Measurements from ENCODE around the gene MYO15B. TPM values are rescaled to one million over a fixed set of nuclear protein-coding genes. Genes with fewer than 3 reads are reported as not detected.

The MYO15B gene
- total and polyA plus RNA-seq, 2 of the 4 experiments (the other 2 are of a cell fraction), result 0.18 to 0.65 TPM

DNA sequence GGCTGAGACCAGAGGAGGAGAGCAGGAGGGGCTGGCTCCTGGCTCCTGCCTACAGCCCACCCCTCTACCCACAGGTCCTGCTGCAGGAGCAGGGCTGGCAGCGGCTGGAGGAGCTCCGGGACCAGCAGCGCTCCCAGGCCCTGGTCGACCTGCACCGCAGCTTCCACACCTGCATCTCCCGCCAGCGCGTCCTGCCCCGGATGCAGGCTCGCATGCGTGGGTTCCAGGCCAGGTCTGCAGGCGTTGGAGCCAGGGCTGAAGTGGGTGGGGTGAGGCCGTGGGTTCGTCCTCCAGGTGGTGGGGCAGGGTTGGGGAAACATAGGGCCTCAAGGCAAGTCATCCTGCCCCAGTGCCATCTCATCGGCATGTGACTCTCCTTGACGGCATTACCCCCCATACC lies 18.2 kb downstream of the MYO15B start:
- Histone ChIP-seq H2AK5ac (ENCODE audit: low read depth, low read length) (no peak overlapping the region), H4K8ac (ENCODE audit: low read depth in 2 of 2, low read length in 2 of 2) (no peak overlapping the region), H3K56ac (ENCODE audit: extremely low read depth, insufficient read depth, low read length) (no peak overlapping the region), H4K91ac (ENCODE audit: insufficient read depth, low read depth, low read length) (no peak overlapping the region), H3K4me1 (ENCODE audit: control insufficient read depth, insufficient read depth, low read length) (no peaks in the 10 kb centered on the region), H3K4me3 (ENCODE audit: insufficient read depth, low read depth, low read length) (no peak overlapping the region), H3K9ac (ENCODE audit: low read depth, low read length) (no peak overlapping the region), H2AK9ac (replicated peaks; ENCODE audit: low read depth, low read length, poor library complexity) (no peak overlapping the region), H2AFZ (replicated peaks; ENCODE audit: low read length, poor library complexity) (no peak overlapping the region), H2BK120ac (ENCODE audit: low read depth, low read length) (no peak overlapping the region), H2BK20ac (ENCODE audit: low read depth, low read length) (no peak overlapping the region), H3K27ac (ENCODE audit: insufficient read depth, low read length) (no peak overlapping the region), H3K14ac (replicated peaks; ENCODE audit: low read depth, low read length) (no peak overlapping the region), H3K79me1 (ENCODE audit: low read depth in 1 of 2, low read length in 2 of 2) (no peaks in the 10 kb centered on the region), H3K9me1 (ENCODE audit: insufficient read depth, low read length) (no peaks in the 10 kb centered on the region), H3K36me3 (ENCODE audit: control insufficient read depth, insufficient read depth, low read length) (no peaks in the 10 kb centered on the region), H2BK5ac (ENCODE audit: low read depth, low read length, poor library complexity, severe bottlenecking) (no peak overlapping the region), H2BK15ac (ENCODE audit: low read depth, low read length) (no peak overlapping the region), H3K9me3 (ENCODE audit: control insufficient read depth, insufficient read depth, low read length) (no peaks in the 10 kb centered on the region), H4K5ac (ENCODE audit: low read depth, low read length) (no peak overlapping the region), H3K4me2 (ENCODE audit: low read depth, low read length) (no peak overlapping the region), H3K18ac (ENCODE audit: low read depth, low read length) (no peak overlapping the region), H3K4ac (ENCODE audit: low read depth, low read length) (no peak overlapping the region), H4K20me1 (ENCODE audit: insufficient read depth, low read length) (no peaks in the 10 kb centered on the region; the same call in 1 of the 2 replicates), H3K23ac (ENCODE audit: low read depth, low read length) (no peak overlapping the region), H3K27me3 (ENCODE audit: control insufficient read depth, insufficient read depth, low read length) (peaks cover 2% of the 10 kb centered on the region)
- intact Hi-C loops (cut with micrococcal nuclease), result no loop called here
- dilution Hi-C loops (cut with HindIII; ENCODE audit: low sequenced_read_pairs, unreplicated experiment), result no loop called here
- no peak for ATAC-seq (ENCODE audit: low read depth)
- POLR2A ChIA-PET (ENCODE audit: unreplicated experiment), result no interaction called here
- no peak for DNase-seq
- CTCF ChIA-PET, result interaction anchor here (0.7 kb wide), 1 partner anchor 8 kb away, joined by 5 read pairs; no protein-coding TSS in a partner anchor
- TF ChIP-seq FOS (IDR thresholded peaks at IDR 0.05; ENCODE audit: low read depth, low read length) (no peak), CHD1 (IDR thresholded peaks at IDR 0.05; ENCODE audit: low read depth, low read length) (no peak), RAD21 (IDR thresholded peaks at IDR 0.05; ENCODE audit: low read length) (no peak), SMC3 (IDR thresholded peaks at IDR 0.05; ENCODE audit: low read depth, low read length) (no peak), CEBPB (IDR thresholded peaks at IDR 0.05; ENCODE audit: low read depth, low read length) (no peak), MAFK (IDR thresholded peaks at IDR 0.05; ENCODE audit: low read depth, low read length) (no peak), POLR2A (IDR thresholded peaks at IDR 0.05; ENCODE audit: low read depth, low read length) (no peak), BHLHE40 (IDR thresholded peaks at IDR 0.05; ENCODE audit: low read depth, low read length) (no peak), NFE2L2 (IDR thresholded peaks at IDR 0.05; ENCODE audit: low read depth, low read length) (no peak), RFX5 (IDR thresholded peaks at IDR 0.05; ENCODE audit: low read depth, low read length) (no peak), RCOR1 (IDR thresholded peaks at IDR 0.05; ENCODE audit: insufficient replicate concordance, low read length) (no peak), MXI1 (IDR thresholded peaks at IDR 0.05; ENCODE audit: borderline replicate concordance, low read depth, low read length) (no peak), MAZ (IDR thresholded peaks at IDR 0.05; ENCODE audit: borderline replicate concordance, low read depth, low read length) (no peak)
- TF ChIP-seq, protein P1, sequence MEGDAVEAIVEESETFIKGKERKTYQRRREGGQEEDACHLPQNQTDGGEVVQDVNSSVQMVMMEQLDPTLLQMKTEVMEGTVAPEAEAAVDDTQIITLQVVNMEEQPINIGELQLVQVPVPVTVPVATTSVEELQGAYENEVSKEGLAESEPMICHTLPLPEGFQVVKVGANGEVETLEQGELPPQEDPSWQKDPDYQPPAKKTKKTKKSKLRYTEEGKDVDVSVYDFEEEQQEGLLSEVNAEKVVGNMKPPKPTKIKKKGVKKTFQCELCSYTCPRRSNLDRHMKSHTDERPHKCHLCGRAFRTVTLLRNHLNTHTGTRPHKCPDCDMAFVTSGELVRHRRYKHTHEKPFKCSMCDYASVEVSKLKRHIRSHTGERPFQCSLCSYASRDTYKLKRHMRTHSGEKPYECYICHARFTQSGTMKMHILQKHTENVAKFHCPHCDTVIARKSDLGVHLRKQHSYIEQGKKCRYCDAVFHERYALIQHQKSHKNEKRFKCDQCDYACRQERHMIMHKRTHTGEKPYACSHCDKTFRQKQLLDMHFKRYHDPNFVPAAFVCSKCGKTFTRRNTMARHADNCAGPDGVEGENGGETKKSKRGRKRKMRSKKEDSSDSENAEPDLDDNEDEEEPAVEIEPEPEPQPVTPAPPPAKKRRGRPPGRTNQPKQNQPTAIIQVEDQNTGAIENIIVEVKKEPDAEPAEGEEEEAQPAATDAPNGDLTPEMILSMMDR (conservative IDR thresholded peaks at IDR 0.05; ENCODE audit: low read depth, low read length), result no peak
- TF ChIP-seq, protein P2, sequence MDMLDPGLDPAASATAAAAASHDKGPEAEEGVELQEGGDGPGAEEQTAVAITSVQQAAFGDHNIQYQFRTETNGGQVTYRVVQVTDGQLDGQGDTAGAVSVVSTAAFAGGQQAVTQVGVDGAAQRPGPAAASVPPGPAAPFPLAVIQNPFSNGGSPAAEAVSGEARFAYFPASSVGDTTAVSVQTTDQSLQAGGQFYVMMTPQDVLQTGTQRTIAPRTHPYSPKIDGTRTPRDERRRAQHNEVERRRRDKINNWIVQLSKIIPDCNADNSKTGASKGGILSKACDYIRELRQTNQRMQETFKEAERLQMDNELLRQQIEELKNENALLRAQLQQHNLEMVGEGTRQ (IDR thresholded peaks at IDR 0.05; ENCODE audit: low read depth, low read length), result no peak
- TF ChIP-seq, protein P3, sequence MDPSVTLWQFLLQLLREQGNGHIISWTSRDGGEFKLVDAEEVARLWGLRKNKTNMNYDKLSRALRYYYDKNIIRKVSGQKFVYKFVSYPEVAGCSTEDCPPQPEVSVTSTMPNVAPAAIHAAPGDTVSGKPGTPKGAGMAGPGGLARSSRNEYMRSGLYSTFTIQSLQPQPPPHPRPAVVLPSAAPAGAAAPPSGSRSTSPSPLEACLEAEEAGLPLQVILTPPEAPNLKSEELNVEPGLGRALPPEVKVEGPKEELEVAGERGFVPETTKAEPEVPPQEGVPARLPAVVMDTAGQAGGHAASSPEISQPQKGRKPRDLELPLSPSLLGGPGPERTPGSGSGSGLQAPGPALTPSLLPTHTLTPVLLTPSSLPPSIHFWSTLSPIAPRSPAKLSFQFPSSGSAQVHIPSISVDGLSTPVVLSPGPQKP (IDR thresholded peaks at IDR 0.05; ENCODE audit: borderline replicate concordance, low read depth, low read length), result no peak
- in situ Hi-C loops (cut with MboI; ENCODE audit: low sequenced_read_pairs), result no loop called here
- WGBS, 2 experiments (ENCODE audit: extremely low coverage in 2 of 2, insufficient read length in 1 of 2), result 90% methylated on average over 2 of the region's 16 CpGs; no CpG with 5 or more reads in 1 of the 2 experiments
- BruUV-seq (replicated peaks), result no TSS peak

Measured in IMR-90 (cell line).